ENCODE measurements around the gene RHOF. TPM values are rescaled to one million over a fixed set of nuclear protein-coding genes. Genes with fewer than 3 reads are reported as not detected.

The RHOF gene
- total and polyA plus RNA-seq, 2 of the 13 experiments (the other 11 are each of a cell fraction or from before 2014, with no cell fraction given): 14.6 to 32.2 TPM

DNA sequence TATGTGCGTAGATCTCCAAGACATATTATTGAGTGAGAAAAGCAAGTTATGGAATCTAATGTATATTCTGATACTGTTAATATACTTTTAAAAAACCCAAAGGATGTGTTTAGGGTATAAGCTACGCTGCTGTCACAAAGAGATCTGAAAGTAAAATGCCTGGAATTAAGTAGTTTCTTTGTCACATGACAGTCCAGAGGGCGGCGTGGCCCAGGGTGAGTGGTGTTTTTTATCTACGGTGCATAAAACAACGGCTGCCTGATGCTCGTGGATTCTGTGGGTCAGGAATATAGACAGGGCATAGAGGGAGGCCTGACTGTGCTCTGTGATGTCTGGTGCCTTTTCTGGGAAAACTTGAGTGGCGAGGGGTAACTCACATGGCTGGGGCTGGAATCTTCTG lies 59.6 kb downstream of the RHOF start (continued):
- no peak for TF ChIP-seq ATF2 (CRISPR knock-in tag; IDR thresholded peaks at IDR 0.05)
- no peak for TF ChIP-seq ZNF101 (CRISPR knock-in tag; IDR thresholded peaks at IDR 0.05; ENCODE audit: borderline replicate concordance, low read depth)
- TF ChIP-seq ZBTB7A (CRISPR knock-in tag; IDR thresholded peaks at IDR 0.05): no peak
- TF ChIP-seq ETV5 (CRISPR knock-in tag; IDR thresholded peaks at IDR 0.05; ENCODE audit: borderline replicate concordance): no peak

DNA sequence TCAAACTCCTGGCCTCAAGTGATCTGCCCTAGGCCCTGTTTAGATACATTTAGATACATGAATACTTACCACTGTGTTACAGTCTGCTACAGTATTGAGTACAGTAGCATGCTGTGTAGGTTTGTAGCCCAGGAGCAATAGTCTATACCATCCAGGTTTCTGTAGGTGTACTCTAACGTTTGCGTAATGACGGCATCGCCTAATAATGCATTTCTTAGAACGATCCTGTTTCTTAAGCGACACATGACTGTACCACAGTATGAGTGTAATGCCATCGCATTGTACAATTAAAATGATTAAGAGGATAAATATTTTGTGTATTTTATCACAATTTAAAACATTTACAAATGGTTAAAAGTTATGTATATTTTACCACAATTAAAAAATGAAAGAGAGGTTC lies 62.0 kb downstream of the RHOF start:
- H3K79me2 ChIP-seq (ENCODE audit: insufficient read depth, low read length): no peaks in the 10 kb centered on the region
- no peak overlapping the region for H3K9ac ChIP-seq (ENCODE audit: insufficient read depth, low read depth, low read length)
- no TSS peak for BruUV-seq (replicated peaks)
- no peaks in the 10 kb centered on the region for H3K9me3 ChIP-seq (ENCODE audit: low read length)
- H3K4me1 ChIP-seq (ENCODE audit: insufficient read depth, low read length): no peaks in the 10 kb centered on the region
- ChIA-PET CTCF (ENCODE audit: low intra/inter-chr PET ratio, low total read pairs) (no interaction called here), POLR2A (no interaction called here)
- no peak overlapping the region for H3K4me3 ChIP-seq (replicated peaks in 1 of 3; ENCODE audit: insufficient read depth in 1 of 3, low read depth in 2 of 3, low read length in 3 of 3)
- H3K4me2 ChIP-seq (ENCODE audit: low read depth, low read length): no peak overlapping the region
- no peak overlapping the region for H3K27ac ChIP-seq (ENCODE audit: extremely low read length, insufficient read depth, low read length)
- no peaks in the 10 kb centered on the region for H3K27me3 ChIP-seq (ENCODE audit: control insufficient read depth in 1 of 2, insufficient read depth in 2 of 2, low read length in 2 of 2)
- intact Hi-C loops (cut with micrococcal nuclease; ENCODE audit: unreplicated experiment): no loop called here
- no peak for DNase-seq (ENCODE audit: low spot score)
- FAIRE-seq: no peak
- in situ Hi-C loops (cut with HindIII; ENCODE audit: extremely low pct_ligation_motif_present, low pct_unique_long_range_greater_than_20kb): no loop called here
- 96% methylated on average over 7 of the region's 7 CpGs for WGBS (ENCODE audit: low lambda C conversion rate)
- H4K20me1 ChIP-seq (ENCODE audit: insufficient read depth, low read length): no peaks in the 10 kb centered on the region
- ATAC-seq: no peak
- no peak overlapping the region for H2AFZ ChIP-seq (ENCODE audit: low read length)
- TF ChIP-seq GATAD2A (CRISPR knock-in tag; IDR thresholded peaks at IDR 0.05) (no peak), ZC3H4 (CRISPR knock-in tag; IDR thresholded peaks at IDR 0.05; ENCODE audit: borderline replicate concordance) (no peak), TEAD2 (CRISPR knock-in tag; IDR thresholded peaks at IDR 0.05) (no peak), MED1 (CRISPR knock-in tag; IDR thresholded peaks at IDR 0.05) (no peak), TP53 (CRISPR knock-in tag; conservative IDR thresholded peaks at IDR 0.05) (no peak), AKAP8 (CRISPR knock-in tag; IDR thresholded peaks at IDR 0.05) (no peak), ZNF382 (CRISPR knock-in tag; IDR thresholded peaks at IDR 0.05; ENCODE audit: borderline replicate concordance) (no peak)
- TF ChIP-seq, protein P1, sequence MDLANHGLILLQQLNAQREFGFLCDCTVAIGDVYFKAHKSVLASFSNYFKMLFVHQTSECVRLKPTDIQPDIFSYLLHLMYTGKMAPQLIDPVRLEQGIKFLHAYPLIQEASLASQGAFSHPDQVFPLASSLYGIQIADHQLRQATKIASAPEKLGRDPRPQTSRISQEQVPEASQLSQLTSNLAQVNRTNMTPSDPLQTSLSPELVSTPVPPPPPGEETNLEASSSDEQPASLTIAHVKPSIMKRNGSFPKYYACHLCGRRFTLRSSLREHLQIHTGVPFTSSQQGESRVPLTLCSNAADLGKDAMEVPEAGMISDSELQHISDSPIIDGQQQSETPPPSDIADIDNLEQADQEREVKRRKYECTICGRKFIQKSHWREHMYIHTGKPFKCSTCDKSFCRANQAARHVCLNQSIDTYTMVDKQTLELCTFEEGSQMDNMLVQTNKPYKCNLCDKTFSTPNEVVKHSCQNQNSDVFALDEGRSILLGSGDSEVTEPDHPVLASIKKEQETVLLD (CRISPR knock-in tag; IDR thresholded peaks at IDR 0.05; ENCODE audit: low read depth): no peak
- H3K36me3 ChIP-seq (replicated peaks in 1 of 2; ENCODE audit: control insufficient read depth in 1 of 2, insufficient read depth in 2 of 2, low read length in 2 of 2): no peaks in the 10 kb centered on the region; a peak in 1 of 5 replicates

Measured in HepG2 (cell line).